ENCODE measurements around the gene PGK2.
"Not testable (repeated sequence)": the region's sequence is repeated elsewhere in the genome, so short reads cannot be mapped to it uniquely, and the experiment has no call there.

Gene PGK2

DNA sequence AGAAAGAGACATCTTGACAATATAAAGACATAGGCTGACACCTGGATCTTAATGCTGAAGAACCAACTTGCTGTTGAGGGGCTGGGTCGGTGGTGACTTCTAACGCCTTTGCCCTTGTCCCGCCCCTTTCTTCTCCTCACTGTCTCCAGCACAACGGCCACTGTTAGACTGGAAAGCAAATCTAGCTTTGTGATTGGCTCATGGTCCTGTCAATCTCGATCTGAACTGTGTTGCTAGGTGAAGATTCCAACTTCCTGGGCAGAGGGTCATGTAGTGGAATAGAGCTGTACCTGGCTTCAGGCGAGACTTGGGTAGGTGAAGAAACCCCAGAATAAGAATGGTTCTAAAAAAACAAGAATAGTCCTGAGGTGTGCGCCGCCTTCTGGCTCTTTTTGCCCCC lies at the start of gene PGK2:
Gene PGK2 (minus strand): TSS at position 110 of the 400 bp plus-strand sequence. CDS start 98 bp downstream, at position 12.
- DNase-seq (ENCODE audit: low spot score), result no peak

DNA sequence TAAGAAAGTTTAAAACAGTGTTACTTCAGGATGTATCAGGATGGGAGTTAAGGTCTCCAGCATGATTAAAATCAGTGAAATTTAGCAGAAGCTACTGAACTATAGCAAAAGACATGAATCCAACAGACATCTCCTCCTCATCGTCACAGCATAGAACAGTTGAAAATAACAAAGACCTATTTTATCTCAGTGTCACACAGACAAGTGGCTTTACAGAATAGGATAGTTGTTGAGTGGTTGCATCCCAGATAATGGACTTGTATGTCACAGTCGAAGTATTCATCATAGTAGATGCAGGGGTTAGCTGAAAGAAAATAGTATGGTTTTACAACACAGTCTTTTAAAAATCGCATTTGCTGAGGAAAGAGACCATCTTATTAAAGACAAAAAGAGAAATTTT lies 48.1 kb upstream of the PGK2 start:
- no peak for DNase-seq (ENCODE audit: low spot score)

DNA sequence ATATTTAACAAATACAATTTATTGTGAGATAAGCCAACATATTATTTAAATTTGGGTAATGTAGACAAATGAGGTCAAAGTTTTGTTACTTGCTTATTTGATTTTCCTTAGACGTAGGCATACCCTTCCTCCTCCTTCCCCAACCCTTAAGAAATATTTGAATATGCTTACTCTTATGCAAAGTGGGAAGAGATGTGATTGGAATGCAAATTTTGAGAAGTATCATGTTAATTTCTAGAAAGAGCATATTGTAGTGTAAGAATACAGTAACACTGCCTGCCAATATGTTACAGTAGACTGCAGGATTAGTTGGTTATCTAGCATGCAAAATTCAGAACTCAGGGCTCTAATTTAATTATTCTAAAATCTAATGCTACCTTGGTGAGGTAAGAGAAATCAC lies 46.3 kb upstream of the PGK2 start:
- DNase-seq (ENCODE audit: low spot score), result no peak

DNA sequence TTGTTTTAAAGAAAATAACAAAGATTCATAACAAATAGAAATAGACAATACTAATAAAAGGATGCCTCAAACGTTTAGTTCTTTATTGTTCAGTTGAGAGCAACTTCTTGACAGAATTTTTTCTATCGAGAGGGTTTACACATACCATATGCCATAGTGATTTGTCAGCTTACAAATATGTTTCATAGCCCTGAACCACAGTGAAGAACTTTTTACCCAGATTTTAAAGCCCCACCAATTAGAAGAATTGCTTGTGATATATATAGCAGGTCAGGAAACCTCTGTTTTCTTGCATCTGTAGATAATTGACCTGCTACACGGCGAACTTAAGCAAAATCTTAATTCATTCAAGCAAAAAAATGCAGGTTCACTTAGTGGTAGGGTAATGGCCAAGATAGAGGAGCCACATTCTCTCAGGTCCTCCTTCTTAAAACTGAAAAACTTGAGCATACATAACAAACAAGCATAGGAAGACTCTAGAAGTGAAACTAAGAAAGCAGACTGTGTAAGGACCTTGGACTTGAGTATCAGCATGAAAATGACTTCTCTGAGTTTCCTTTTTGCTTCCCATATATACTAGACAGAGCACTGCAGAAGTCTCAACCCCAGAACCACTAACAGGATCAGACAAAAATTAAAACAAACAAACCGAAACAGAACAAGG lies 39.8 kb upstream of the PGK2 start:
- no peak for DNase-seq (ENCODE audit: low spot score)

DNA sequence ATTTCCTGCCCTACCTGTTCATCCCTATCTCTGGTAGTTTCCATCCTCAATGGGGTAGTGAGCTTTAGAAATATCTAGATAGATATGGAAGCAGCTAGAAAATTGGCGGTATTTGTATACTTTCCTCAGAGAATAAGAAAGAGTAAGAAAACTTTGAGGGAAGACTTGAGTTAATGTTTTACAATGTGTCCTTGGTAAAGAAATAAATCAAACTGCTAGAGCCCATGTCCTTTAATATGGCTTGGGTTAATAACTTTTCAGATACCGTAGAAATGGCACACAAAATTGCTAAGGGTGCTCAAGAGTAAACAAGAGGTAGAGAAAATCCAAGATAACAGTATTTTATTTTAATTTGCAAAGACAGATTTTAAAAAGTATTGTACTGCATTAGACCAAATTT lies 28.1 kb upstream of the PGK2 start:
- DNase-seq (ENCODE audit: low spot score), result no peak

DNA sequence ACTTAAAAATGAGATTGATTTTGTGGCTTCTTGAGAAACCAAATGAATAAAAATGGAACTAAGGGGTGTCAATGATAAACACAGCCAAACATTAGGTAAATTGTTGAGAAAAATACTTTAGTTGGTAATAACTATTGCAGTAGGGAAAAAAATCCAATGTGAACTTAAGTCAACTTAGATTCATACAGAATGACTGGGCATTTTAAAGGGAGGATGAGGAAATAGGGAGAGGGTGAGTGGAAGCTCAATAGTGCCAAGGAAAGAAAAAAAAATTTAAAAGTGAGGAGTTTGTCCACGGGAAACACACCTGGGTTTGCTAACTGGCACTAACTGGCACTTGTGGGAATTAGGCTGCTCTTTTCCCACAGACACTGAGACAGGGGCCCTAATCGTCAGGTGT lies 26.2 kb upstream of the PGK2 start:
- DNase-seq (ENCODE audit: low spot score), result no peak

DNA sequence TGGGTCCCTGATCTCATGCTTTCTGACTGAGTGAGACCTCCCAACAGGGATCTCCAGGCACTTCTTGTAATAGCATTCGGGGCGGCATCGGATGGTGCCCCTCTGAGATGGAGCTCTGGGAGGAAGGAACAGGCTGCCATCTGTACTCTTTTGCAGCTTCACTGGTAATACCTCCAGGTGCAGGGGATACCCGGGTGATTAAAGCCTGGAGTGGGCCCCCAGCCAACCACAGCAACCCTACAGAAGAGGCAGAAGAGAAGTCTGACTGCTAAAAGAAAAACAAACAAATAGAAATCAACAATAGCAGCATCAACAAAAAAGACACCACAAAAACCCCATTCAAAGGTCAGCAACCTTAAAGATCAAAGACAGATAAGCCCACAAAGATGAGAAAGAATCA lies 19.1 kb upstream of the PGK2 start:
- no peak for DNase-seq (ENCODE audit: low spot score)

DNA sequence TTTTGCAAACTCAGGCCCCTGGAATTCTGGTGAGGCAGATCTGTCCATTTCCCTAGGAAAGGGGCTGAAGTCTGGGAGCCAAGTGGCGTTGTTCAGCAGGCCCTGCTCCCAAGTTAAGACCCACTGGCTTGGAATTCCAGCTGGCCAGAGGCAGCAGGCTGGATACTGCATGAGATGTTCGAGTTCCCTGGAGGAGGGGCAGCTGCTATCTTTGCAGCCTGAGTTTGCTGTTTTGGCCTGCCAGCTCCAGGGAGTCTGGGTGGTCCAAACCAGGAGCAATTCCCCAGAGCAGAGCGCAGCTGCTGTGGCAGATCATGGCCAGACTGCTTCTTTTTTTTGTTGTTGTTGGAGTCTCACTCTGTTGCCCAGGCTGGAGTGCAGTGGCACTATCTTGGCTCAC lies 18.2 kb upstream of the PGK2 start:
- no peak for DNase-seq (ENCODE audit: low spot score)

DNA sequence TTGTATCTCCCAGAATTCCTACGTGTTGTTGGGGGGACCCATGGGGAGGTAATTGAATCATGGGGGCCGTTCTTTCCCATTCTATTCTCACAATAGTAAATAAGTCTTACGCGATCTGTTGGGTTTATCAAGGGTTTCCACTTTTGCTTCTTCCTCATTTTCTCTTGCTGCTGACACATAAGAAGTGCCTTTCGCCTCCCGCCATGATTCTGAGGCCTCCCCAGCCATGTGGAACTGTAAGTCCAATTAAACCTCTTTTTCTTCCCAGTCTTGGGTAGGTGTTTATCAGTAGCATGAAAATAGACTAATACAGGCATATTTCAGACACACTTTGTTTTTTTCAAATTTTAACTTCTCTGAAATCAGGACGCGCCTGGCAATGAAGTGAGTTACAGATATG lies 14.4 kb upstream of the PGK2 start:
- no peak for DNase-seq (ENCODE audit: low spot score)

DNA sequence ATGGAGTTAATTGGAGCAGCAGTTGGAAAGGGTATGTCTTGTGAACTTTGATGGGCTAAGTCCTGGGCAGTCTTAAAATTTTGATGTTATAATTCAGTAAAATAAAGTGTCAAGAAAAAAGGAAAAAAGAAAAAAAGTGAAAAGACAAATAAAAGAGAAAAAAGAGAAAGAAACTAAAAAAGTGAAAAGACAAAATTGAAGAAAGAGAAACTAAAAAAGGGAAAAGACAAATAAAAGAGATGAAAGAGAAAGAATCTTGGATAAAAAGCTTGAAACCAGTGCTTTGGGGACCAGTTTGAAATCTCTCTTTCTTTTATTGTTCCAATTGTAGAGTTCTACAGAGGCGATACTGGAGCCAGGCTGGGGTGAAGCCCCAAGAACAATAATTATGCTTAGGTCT lies 12.0 kb upstream of the PGK2 start:
- DNase-seq (ENCODE audit: low spot score), result no peak

DNA sequence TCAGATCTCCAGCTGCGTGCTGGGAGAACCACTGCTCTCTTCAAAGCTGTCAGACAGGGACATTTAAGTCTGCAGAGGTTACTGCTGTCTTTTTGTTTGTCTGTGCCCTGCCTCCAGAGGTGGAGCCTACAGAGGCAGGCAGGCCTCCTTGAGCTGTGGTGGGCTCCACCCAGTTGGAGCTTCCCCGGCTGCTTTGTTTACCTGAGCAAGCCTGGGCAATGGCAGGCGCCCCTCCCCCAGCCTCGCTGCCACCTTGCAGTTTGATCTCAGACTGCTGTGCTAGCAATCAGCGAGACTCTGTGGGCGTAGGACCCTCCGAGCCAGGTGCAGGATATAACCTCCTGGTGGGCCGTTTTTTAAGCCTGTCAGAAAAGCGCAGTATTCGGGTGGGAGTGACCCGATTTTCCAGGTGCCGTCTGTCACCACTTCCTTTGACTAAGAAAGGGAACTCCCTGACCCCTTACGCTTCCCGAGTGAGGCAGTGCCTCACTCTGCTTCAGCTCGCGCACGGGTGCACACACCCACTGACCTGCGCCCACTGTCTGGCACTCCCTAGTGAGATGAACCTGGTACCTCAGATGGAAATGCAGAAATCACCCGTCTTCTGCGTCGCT lies 9.9 kb upstream of the PGK2 start:
- DNase-seq (ENCODE audit: low spot score), result not testable (repeated sequence)

DNA sequence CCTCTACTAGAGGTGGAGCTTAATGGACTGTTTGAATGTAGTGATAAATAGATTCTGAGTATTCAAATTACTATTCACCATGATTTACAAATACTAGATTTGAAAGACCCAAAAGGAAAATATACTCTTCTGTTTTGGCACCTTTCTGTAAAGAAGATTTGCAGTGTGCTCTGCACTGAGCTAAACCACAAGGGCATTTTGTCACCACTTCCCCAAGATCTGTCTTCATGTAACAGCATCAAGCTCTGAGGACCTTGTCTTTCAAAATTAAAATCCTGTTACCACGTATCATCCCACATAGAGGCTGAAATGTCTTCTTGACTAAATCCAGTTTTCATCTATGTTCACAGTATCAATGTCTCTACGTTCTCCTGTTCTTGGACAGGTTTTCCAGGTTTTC lies 3.3 kb upstream of the PGK2 start:
- DNase-seq (ENCODE audit: low spot score), result no peak

DNA sequence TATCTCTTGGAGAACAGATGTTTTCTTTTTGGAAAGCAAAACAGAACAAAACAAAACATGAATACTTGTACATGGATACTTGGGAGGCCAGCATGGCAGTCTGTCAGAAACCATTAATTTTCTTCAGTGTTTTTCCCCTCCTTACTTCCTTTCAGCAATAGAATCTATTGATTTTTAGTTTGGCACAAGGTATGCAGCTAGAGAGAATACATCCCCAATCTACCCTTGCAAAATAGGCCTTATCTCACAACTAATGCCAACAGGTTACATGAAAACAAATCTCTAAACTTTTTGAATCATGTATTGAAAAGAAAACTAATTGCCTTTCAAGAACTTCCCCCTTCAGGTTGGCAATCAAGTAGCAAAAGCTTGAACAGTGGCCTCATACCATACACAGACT lies 2.8 kb downstream of the PGK2 start:
- DNase-seq (ENCODE audit: low spot score), result no peak

DNA sequence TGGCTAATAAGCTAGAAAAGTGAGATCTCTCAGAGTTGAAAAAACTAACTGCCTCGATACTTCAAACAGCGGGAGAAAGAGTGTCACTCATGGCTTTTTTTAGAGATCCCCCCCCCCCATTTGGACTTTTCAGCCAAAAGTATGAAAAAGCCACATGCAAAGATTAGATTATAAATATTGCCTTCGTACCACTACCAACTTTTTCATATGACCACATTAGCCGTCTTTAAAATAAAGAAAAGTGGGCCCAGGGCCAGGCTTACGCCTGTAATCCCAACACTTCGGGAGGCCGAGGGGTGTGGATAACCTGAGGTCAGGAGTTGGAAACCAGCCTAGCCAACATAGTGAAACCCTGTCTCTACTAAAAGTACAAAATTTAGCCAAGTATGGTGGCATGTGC lies 4.4 kb downstream of the PGK2 start:
- DNase-seq (ENCODE audit: low spot score), result no peak

DNA sequence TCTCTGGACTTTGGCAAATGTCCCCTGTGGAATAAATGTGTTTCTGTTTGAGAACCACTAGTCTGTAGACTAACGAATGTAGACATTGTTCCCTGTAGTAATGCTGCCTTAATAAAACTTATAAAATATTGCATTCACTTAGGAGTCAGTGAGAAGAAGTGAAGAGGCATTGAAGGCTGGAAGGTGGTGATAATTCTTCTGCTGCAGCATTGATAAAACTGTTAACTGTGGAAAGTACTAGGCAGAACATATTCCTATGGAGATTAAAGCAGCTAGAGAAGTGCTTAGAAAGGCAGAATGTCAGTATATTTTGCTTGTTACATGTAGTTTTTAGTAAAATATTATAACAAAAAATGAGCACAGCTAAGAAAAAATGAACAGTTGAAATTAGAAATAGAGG lies 4.8 kb downstream of the PGK2 start:
- DNase-seq (ENCODE audit: low spot score), result no peak

DNA sequence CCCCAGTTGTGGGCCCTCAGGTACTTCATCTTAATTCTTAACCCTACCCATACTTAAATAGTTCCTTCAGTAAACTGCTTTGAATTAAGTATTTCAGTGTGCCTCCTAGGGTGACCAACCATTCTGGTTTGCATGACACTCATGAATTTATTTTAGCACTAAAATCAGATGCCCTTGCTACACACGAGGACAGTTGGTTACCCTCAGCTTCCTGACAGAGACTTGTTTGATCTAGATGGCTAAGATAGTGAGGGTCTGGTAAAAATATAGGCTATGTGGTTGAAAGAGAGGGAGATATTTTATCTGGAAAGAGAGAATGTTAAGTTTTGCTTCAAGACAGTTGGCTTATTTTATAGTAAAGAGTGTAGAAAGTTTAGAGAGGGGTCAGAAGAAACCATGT lies 10.6 kb downstream of the PGK2 start:
- DNase-seq (ENCODE audit: low spot score), result no peak

DNA sequence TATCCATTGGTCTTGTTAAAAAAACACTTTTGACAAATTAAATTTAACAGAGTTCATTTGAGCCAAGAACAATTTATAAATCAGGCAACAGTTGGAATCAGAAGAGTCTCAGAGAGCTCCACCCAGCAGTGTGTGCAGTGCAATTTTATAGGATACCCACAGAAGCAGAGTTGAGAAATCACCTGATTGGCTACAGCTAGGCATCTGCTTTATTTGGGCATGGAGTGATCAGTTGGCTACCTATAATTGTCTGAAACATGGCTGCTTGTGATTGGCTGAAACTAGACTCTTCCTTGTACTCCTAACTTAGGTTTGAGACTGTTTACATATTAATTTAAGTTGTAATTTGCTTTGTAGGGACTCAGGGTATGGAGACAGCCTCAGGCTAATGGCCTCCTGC lies 12.0 kb downstream of the PGK2 start:
- DNase-seq (ENCODE audit: low spot score), result no peak

DNA sequence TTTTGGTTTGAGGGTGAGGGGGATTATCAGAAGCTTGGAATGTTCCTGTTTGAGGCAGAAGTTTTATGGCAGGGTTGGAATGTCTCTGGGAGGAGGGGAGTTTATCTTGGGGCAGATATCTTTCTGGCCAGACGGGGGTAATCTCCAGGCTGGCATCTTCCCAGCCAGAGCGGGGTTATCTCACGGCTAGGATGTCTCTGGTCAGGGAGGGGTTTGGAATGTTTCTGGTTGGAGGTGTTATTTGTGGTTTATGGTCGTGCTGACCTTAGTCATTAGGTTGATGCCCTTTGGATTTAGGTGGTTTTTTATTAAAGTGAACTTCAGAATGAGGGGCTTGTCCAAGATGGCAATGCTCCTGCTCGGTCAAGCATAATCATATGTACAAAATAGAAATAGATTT lies 14.8 kb downstream of the PGK2 start:
- no peak for DNase-seq (ENCODE audit: low spot score)

DNA sequence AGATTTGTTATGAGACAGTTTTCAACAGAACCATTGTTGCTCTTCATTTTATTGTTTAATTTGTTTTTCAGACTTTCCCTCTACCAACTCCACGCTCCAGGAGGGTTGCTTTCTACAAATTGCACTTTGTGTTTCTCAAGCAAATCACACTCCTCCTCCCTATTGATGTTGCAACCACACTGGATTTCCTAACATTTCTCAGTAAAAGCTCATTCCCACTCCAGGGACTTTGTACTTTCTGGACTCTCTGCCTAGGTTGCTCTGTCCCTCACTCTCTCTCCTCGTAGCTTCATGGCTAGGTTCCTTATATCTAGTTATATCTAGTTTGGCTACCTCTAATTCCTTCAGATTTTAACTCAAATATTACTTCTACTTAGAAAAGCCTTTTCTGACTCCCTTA lies 20.3 kb downstream of the PGK2 start:
- DNase-seq (ENCODE audit: low spot score), result no peak

DNA sequence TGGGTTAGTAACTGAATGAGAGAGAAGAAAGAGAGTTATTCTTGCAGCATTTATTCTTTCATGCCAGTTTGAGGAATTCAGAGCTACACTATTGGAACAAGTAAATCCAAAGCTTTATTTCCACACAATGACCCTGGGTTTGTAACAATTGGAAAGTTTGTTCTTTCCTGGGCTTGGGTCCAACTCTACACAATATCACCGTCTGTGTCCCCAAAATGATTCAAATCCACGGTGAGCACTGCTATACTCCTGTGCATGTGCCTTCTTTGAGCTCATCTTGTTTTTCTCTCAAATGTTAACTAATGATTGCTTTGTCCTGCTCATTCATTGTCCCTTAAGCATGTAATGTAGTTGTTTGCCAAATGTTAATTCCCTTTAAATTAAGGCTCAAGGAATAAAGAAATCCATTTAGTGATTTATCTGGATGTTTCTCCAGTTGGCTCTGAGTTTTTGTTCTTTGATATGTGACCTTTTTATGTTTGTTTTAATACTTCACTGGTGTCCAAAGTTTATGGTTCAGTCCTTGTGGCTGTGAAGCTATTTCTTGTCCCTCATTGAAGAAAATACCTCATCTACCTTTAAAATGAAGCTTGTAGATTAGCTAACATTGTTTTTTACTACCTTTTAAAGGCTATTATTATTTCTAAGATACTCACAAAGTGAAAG lies 22.4 kb downstream of the PGK2 start:
- DNase-seq (ENCODE audit: low spot score), result no peak

DNA sequence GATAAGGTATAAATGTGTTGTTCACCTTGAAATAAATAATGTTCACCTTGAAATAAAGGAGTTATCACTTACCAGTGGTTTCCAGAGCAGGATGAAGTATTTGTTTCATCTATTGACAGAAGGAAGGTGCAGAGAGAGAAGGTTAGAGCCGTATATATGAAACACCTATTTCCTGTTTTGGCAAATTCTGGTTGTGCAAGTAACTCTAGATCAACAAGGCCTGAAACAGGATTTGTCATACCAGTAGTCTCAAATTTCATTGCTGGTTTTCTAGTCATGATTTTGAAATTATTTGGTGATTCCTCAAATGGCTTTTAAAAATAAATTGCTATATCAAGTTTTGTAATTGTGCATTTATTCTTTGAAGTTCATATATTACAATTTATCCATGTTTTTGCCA lies 42.8 kb downstream of the PGK2 start, which contains the start of gene CRISP3:
Gene CRISP3 (minus strand): TSS at position 130 of the 400 bp plus-strand sequence. CDS start 21 bp downstream, at position 109.
- no peak for DNase-seq (ENCODE audit: low spot score)

DNA sequence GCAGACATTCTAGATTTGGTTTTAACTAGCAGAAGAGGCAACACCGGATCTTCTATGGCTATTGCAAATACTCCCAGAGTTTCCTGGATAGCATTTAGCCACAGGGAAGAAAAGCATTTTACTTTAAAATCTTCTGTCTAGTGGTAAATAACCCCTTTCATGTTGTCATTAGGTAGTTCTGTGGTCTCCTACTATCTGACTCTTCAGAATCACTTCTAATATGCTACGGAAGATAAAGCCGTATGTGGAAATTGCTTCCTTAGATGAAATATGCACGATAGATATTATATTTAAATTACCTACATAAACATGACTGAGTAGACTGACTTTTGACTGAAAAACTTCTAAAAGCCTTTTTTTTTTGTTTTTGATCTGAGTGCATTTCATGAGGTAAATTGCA lies 43.7 kb downstream of the PGK2 start:
- DNase-seq (ENCODE audit: low spot score), result no peak

DNA sequence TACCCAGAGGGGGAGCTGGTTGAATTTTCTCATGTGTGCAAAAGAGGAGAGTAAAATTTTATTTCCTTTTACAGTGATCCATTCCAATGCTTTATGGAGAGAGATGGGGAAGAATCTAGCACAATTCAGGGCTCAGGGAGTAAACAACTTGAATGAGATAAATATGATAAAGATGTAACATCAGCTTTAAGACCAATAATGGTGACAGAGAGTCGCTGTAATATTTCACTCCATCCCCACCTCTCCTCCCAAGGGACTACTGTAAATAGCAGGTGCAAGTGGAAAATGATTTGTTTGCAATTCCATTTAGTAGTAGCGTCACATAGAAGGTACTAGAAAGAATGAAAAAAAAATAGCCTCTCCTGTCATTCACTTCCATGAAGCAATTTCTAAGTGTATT lies 47.7 kb downstream of the PGK2 start:
- no peak for DNase-seq (ENCODE audit: low spot score)
